HG02943 (cell line): ENCODE data around the gene RBSN.

Experiments
- ATAC-seq: cut with Tn5 transposase; IDR thresholded peaks from one replicate; pipeline ENCODE4 v1.9.1; 2021; ENCODE audit warnings: mild to moderate bottlenecking, low read depth, moderate library complexity; ENCODE audit not compliant: unreplicated experiment

The RBSN gene

GRCh38 chr3:15102256-15102655 lies 3.3 kb upstream of the RBSN start:
- ATAC-seq = no peak

GRCh38 chr3:15099364-15100098 lies 583 bp upstream of the RBSN start:
- peak; percentile 11 for ATAC-seq

GRCh38 chr3:15097891-15098290 lies 1.1 kb downstream of the RBSN start:
- ATAC-seq = no peak

GRCh38 chr3:15096046-15096445 lies 2.9 kb downstream of the RBSN start:
- no peak for ATAC-seq

GRCh38 chr3:15094187-15094875 lies 4.6 kb downstream of the RBSN start:
- ATAC-seq = no peak

- no peak for ATAC-seq
Observed at GRCh38 chr3:15092686-15093085, 6.3 kb downstream of the RBSN start.

- no peak for ATAC-seq
Observed at GRCh38 chr3:15091575-15091974, 7.4 kb downstream of the RBSN start.

GRCh38 chr3:15089201-15089600 lies 9.7 kb downstream of the RBSN start:
- no peak for ATAC-seq

- no peak for ATAC-seq
Observed at GRCh38 chr3:15086699-15087098, 12.2 kb downstream of the RBSN start.

- no peak for ATAC-seq
Observed at GRCh38 chr3:15086263-15086662, 12.7 kb downstream of the RBSN start.

GRCh38 chr3:15083252-15083651 lies 15.7 kb downstream of the RBSN start:
- ATAC-seq = no peak

GRCh38 chr3:15081960-15082664 lies 16.8 kb downstream of the RBSN start:
- no peak for ATAC-seq

GRCh38 chr3:15079091-15079490 lies 19.9 kb downstream of the RBSN start:
- ATAC-seq = no peak

- ATAC-seq = no peak
Observed at GRCh38 chr3:15074500-15074899, 24.4 kb downstream of the RBSN start.

GRCh38 chr3:15071699-15072098 lies 27.2 kb downstream of the RBSN start:
- ATAC-seq = no peak

GRCh38 chr3:15069441-15069840 lies 29.5 kb downstream of the RBSN start:
- ATAC-seq = no peak

GRCh38 chr3:15066467-15066866 lies 32.5 kb downstream of the RBSN start:
- ATAC-seq = no peak

- no peak for ATAC-seq
Observed at GRCh38 chr3:15065550-15066007, 33.4 kb downstream of the RBSN start.

GRCh38 chr3:15064835-15065549 lies 34.0 kb downstream of the RBSN start, which contains the start of gene MRPS25:
MRPS25 (minus strand) TSS chr3:15065315; CDS start chr3:15065194, 121 bp downstream.
- ATAC-seq = peak; percentile 91

GRCh38 chr3:15064299-15064834 lies 34.6 kb downstream of the RBSN start:
- ATAC-seq = peak; percentile 34
